HL-60/S4 (cell line): ENCODE measurements around the gene GCC2.
"Not testable (repeated sequence)": the region's sequence is repeated elsewhere in the genome, so short reads cannot be mapped to it uniquely, and the experiment has no call there.

Experiments
- in situ Hi-C: fragments of 300-500 bp; cut with MboI; formaldehyde crosslinking; loops from 2 replicates; pipeline ENCODE4 v1.14.3; 2022; ENCODE audit warnings: low sequenced_read_pairs

Gene GCC2

GRCh38 chr2:108436976-108437375 is 12.0 kb upstream of the GCC2 start:
- in situ Hi-C loops: no loop called here

GRCh38 chr2:108441712-108442111 is 7.3 kb upstream of the GCC2 start:
- in situ Hi-C loops: no loop called here

DNA sequence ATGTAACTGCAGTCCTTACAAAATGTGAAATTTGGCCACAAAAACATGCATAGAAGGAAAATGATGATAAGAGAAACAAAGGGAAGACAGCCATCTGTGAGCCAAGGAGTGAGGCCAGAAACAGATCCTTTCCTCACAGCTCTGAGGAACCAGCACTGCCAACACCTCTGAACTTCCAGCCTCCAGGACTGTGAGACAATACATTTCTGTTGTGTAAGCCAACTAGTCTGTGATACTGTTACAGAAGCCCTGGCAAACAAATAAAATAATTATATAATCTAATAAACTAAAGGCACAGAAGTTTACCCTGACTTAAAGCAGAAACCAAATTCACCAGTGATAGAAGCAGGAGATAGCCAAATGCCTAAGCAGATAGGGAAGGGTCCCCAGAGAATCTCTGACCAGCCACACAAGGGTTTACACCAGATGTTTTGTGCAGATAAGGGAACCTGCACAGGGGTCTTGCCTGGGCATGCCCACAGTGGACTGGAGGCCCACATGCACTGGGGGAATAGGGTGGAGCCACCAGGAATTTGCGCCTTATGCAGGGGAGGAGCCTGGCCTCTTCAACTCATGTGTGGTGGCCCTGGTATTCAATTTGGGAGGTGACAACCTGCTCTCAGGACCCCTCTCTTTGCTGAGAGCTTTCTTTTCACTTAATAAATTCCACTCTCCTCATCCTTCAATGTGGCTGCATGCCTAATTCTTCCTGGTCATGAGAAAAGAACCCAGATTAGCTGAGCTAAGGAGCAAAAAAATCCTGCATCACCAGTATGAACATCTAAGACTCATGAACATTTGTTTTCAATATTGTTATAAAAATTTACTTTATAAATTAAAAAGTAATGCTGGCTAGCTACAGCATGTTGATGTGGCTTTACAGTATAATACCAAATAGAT is 3.8 kb upstream of the GCC2 start:
- in situ Hi-C loops: no loop called here

GRCh38 chr2:108446703-108447102 is 2.3 kb upstream of the GCC2 start:
- in situ Hi-C loops: no loop called here

DNA sequence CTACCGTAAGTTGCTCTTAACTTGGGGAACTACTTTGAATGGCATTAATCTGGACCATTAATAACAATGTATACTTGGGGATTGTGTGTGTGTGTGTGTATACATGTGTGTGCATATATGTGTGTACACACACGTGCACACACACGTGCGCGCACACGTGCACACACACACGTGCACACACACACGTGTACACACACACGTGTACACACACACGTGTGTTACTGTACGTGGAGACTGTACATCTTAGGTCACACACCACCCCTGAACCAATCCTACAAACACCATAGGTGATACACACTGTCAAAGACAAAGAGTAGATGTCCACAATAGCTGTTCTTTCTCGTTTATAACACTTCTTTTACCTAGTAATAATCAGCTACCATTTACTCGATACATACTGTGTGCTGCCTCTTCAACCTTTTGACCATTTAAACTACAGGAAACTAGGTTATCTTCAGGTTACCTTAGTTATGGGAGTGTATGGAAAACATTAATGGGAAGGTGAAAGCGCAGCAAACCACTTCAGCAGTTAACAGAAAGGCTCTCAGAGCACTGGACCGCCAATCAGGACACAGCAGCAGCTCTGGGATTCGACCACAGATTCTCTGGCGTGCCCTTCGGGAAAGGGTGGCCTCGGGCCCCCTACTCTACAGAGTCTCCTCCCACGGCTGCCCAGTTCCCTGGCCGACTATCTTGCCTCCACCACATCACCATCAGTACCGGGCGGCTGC is 894 bp upstream of the GCC2 start:
- in situ Hi-C loops: no loop called here

- in situ Hi-C loops: no loop called here
Measured at GRCh38 chr2:108449410-108450130, 564 bp downstream of the GCC2 start.

GRCh38 chr2:108450863-108451262 is 1.9 kb downstream of the GCC2 start:
- in situ Hi-C loops: no loop called here

DNA sequence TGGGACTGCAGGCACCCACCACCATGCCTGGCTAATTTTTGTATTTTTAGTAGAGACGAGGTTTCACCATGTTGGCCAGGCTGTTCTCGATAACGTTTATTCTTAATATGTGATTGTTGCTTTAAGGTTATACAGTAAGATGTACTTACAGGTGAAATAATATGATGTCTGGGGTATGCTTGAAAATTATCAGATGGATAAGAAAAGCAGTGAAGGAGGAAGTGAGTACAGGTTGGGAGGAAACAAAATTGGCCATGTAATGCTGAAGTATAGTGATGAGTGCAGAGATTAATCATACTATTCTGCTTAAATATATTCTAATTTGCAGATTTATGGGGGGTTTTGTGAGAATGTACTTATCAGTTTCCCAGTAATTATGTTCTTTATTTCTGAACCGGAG is 3.0 kb downstream of the GCC2 start:
- in situ Hi-C loops: no loop called here

GRCh38 chr2:108453530-108453929 is 4.5 kb downstream of the GCC2 start:
- in situ Hi-C loops: not testable (repeated sequence)

- in situ Hi-C loops: no loop called here
Measured at GRCh38 chr2:108454440-108454839, 5.4 kb downstream of the GCC2 start.

- in situ Hi-C loops: no loop called here
Measured at GRCh38 chr2:108455571-108455970, 6.6 kb downstream of the GCC2 start.

DNA sequence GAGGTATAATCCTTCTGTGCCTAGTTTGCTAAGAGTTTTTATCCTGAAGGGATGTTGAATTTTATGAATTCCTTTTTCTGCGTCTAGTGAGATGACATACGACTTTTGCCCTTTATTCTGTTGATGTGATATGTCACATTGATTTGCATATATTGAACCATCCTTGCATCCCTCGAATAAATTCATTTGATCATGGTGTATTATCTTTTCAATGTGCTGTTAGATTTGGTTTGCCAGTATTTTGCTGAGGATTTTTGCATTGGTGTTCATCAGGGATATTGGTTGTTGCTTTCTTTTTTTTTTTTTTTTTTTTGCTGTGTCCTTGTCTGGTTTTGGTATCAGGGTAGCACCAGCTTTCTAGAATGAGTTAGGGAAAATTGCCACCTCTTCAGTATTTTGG is 9.1 kb downstream of the GCC2 start:
- in situ Hi-C loops: no loop called here

DNA sequence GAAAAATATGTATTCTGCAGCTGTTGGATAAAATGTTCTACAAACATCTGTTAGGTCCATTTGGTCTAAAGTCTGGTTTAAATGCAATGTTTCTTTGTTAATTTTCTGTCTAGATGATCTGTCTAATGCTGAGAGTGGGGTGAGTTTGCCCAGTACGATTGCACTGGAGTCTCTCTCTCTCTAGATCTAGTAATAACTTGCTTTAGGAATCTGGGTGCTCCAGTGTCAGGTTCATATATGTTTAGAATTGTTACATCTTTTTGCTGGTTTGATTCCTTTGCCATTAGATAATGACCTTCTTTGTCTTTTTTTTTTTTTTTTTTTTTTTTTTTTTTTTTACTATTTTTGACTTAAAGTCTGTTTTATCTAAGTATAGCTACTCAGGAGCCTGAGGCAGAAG is 10.4 kb downstream of the GCC2 start:
- in situ Hi-C loops: no loop called here

DNA sequence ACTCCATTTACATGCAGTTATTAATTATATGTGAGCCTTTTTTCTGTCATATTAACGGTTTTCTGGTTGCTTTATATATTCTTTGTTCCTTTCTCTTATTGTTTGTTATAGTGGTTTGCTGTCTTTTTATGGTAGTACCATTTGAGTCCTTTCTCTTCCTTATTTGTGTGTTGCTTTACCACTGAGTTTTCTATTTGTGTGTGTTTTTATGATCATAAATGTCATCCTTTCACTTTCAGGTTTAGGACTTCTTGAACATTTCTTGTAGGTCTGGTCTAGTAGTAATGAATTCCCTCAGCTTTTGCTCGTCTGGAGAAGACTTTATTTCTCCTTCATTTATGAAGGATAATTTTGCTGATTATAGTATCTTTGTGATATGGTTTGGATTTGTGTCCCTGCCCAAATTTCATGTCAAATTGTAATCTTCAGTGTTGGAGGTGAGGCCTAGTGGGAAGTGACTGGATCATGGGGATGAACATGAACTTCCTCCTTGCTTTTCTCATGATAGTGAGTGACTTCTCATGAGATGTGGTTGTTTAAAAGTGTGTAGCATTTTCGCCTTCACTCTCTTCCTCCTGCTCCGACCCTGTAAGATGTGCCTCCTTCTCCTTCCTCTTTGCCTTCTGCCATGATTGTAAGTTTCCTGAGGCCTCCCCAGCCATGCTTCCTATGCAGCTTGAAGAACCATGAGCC is 11.5 kb downstream of the GCC2 start:
- in situ Hi-C loops: no loop called here

GRCh38 chr2:108477099-108477498 is 28.1 kb downstream of the GCC2 start:
- in situ Hi-C loops: no loop called here

DNA sequence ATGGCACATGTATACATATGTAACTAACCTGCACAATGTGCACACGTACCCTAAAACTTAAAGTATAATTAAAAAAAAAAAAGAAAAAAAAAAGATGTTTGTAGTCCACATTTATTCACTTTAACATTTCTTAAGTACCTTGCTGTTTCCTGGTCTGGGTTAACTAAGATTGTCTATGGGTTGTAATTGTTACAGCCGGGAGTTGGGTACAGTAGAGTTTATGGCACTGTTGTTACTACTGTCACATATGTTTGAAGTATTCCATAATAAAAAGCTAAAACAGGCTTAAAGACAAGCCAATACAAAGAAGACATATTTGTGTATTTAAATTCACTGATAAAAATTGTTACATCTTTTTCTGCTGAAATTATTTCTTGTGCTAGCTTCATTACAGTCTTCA is 36.2 kb downstream of the GCC2 start:
- in situ Hi-C loops: no loop called here

GRCh38 chr2:108490506-108491122 is 41.6 kb downstream of the GCC2 start:
- in situ Hi-C loops: no loop called here

- in situ Hi-C loops: no loop called here
Measured at GRCh38 chr2:108491848-108492247, 42.8 kb downstream of the GCC2 start.

- in situ Hi-C loops: no loop called here
Measured at GRCh38 chr2:108492364-108492763, 43.4 kb downstream of the GCC2 start.

DNA sequence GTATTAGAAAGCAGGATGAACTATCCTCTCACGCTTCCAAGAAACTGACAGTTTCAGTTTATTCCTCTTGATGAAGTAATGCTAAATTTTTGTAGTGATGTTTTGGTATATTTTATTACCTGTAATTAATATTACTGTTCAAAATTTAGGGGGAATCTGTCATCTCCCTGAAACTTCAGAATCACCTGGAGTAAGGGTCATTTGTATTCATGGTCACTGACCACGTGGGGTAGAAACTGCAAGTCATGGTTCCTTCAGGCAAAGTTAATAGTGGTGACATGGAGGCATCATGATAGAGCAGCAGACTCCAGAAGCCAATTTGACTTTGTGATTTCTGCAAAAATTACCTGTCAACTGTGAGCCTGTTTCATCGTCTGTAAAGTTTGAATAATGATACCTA is 47.2 kb downstream of the GCC2 start:
- in situ Hi-C loops: not testable (repeated sequence)

- in situ Hi-C loops: not testable (repeated sequence)
Measured at GRCh38 chr2:108507620-108508019, 58.6 kb downstream of the GCC2 start.
